ENCODE data around the gene CD207. TPM values are rescaled to one million over a fixed set of nuclear protein-coding genes. Genes with fewer than 3 reads are reported as not detected.

CD207 gene
- total and polyA plus RNA-seq, 7 donors = 0.04 to 0.59 (median 0.16) TPM; not detected in 1

- Histone ChIP-seq H3K27me3 (ENCODE audit: insufficient read depth in 3 of 3, low read length in 2 of 3) (peaks cover 0 to 6% (median 2%) of the 10 kb centered on the region in 3 donors), H3K27ac (no peak overlapping the region), H3K9me3 (no peaks in the 10 kb centered on the region), H3K36me3 (ENCODE audit: insufficient read depth in 1 of 2, low read depth in 1 of 2) (no peaks in the 10 kb centered on the region), H3K4me1 (no peaks in the 10 kb centered on the region), H3K4me3 (no peak overlapping the region)
- intact Hi-C loops (cut with DNase I) = no loop called here
- no peak for DNase-seq
- no peak for TF ChIP-seq CTCF (IDR thresholded peaks at IDR 0.05)
- no peak for ATAC-seq
- WGBS, 3 donors = 81 to 84% (median 82%) methylated on average over 10 of the region's 10 CpGs
These were observed 2.6 kb upstream of the CD207 start for GRCh38 chr2:70837980-70838925.

- TF ChIP-seq CTCF (IDR thresholded peaks at IDR 0.05) = no peak
- Histone ChIP-seq H3K27me3 (ENCODE audit: insufficient read depth in 3 of 3, low read length in 2 of 3) (peaks cover 0 to 6% (median 2%) of the 10 kb centered on the region in 3 donors), H3K36me3 (ENCODE audit: insufficient read depth in 1 of 2, low read depth in 1 of 2) (no peaks in the 10 kb centered on the region), H3K4me1 (no peaks in the 10 kb centered on the region), H3K4me3 (no peak overlapping the region), H3K9me3 (no peaks in the 10 kb centered on the region), H3K27ac (no peak overlapping the region)
- intact Hi-C loops (cut with DNase I) = no loop called here
- no peak for ATAC-seq
- 51 to 54% (median 52%) methylated on average over 4 of the region's 4 CpGs for WGBS, 3 donors
- DNase-seq = no peak
These were observed 735 bp downstream of the CD207 start for GRCh38 chr2:70834881-70835280.

- Histone ChIP-seq H3K9me3 (no peaks in the 10 kb centered on the region), H3K27ac (no peak overlapping the region), H3K27me3 (ENCODE audit: insufficient read depth in 3 of 3, low read length in 2 of 3) (peaks cover 0 to 6% (median 2%) of the 10 kb centered on the region in 3 donors), H3K4me1 (no peaks in the 10 kb centered on the region), H3K36me3 (ENCODE audit: insufficient read depth in 1 of 2, low read depth in 1 of 2) (no peaks in the 10 kb centered on the region), H3K4me3 (no peak overlapping the region)
- intact Hi-C loops (cut with DNase I) = no loop called here
- ATAC-seq = no peak
- TF ChIP-seq CTCF (IDR thresholded peaks at IDR 0.05) = no peak
- 81 to 86% (median 85%) methylated on average over 2 of the region's 2 CpGs for WGBS, 3 donors
- no peak for DNase-seq
These were observed 1.5 kb downstream of the CD207 start for GRCh38 chr2:70834106-70834505.

- intact Hi-C loops (cut with DNase I) = no loop called here
- H3K4me3 ChIP-seq = no peak overlapping the region
- ATAC-seq (no peak), DNase-seq (no peak)
- 21 to 81% (median 76%) methylated on average over 1 of the region's 1 CpG for WGBS, 3 donors
- no peaks in the 10 kb centered on the region for H3K36me3 ChIP-seq (ENCODE audit: insufficient read depth in 1 of 2, low read depth in 1 of 2)
- H3K9me3 ChIP-seq = no peaks in the 10 kb centered on the region
- H3K27me3 ChIP-seq (ENCODE audit: insufficient read depth in 3 of 3, low read length in 2 of 3) = peaks cover 0 to 6% (median 2%) of the 10 kb centered on the region in 3 donors
- H3K4me1 ChIP-seq = no peaks in the 10 kb centered on the region
- no peak overlapping the region for H3K27ac ChIP-seq
- TF ChIP-seq CTCF (IDR thresholded peaks at IDR 0.05) = no peak
These were observed 2.4 kb downstream of the CD207 start for GRCh38 chr2:70833246-70833645.
